Measurements from ENCODE around the gene CCDC178.
A peak's percentile ranks its signal among the peaks of the same experiment; 100 is the strongest.
"Not testable (repeated sequence)": the region's sequence is repeated elsewhere in the genome, so short reads cannot be mapped to it uniquely, and the experiment has no call there.

Gene CCDC178

DNA sequence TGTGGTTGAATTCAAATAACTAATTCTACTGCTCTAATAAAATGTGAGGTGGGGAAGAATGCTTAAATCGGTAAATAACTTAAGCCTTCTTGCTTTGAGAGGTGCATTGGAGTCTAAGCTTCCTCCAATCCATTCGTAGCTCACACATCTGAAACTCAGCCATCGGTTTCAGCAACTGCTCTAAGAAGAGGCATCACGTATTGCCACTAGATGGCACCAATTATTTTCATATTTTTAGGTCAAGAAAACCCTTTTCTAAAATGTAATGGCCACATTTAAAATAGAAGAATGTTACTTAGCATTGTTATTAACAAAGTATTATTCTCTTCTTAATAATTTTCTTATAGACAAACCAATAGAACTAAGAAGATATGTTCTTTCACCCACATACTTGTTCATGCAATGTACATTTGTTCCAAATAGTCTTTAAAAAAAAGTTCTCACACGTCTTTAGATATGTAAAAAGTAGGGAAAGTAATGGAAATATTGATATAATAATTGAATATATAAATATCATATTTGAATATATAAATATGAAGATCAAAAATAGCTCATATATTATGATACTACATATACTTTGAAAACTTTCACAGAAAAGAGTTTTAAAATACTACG is 229.8 kb downstream of the CCDC178 start:
- DNase-seq (ENCODE audit: low spot score), result peak; percentile 29

DNA sequence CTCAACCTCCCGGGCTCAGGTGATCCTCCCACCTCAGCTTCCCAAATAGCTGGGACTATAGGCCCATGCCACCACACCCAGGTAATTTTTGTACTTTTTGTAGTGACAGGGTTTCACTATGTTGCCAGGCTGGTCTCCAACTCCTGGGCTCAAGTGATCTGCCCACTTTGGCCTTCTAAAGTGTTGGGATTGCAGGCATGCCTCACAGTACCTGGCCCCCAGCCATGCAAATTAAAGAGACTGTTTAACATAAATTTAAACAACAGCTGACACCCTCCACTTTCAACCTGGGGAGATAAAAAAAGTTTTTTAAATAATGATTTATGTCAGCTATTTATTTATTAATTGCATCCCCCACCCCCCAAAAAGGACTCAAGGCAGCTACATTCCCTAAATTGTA is 234.7 kb downstream of the CCDC178 start:
- no peak for DNase-seq (ENCODE audit: low spot score)

DNA sequence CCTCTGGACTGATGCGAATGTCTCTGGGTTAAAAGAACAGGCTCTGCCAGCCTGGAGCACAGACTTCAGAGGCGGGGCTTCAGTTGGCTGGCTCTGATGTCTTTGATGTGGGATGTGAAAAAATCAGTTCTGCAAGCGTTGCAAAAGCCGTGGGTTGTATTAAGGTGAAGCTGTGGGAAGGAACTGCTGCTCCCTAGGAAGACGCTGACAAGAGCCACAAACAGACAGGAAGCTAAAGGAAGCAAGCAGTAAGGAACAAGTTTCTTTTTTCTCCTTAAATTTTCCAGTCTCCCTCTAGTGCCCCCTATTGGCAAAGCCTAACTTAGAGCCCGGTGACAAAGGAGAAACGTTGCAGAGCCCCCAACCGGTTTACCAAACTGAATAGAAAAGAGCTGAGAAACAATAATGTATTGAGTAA is 239.0 kb downstream of the CCDC178 start:
- DNase-seq (ENCODE audit: low spot score), result peak; percentile 53

DNA sequence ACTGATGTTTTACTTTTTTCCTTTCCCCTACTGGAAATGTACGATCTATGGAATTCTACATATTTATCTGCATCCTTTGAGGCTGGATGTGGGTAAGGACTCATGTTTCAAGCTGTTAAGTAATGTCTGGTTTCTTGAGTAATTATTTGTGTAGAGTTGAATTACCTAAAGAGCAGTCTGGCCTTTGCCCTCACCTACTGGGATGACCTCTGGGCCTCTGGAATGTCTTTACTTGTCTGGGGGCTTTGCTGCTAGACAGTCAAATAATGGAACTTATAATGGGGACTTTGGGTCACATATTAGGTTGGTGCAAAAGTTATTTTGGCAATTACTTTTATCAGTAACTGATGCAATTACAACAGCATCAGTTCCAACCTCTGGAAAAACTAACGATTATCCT is 244.7 kb downstream of the CCDC178 start:
- DNase-seq (ENCODE audit: low spot score), result peak; percentile 5

DNA sequence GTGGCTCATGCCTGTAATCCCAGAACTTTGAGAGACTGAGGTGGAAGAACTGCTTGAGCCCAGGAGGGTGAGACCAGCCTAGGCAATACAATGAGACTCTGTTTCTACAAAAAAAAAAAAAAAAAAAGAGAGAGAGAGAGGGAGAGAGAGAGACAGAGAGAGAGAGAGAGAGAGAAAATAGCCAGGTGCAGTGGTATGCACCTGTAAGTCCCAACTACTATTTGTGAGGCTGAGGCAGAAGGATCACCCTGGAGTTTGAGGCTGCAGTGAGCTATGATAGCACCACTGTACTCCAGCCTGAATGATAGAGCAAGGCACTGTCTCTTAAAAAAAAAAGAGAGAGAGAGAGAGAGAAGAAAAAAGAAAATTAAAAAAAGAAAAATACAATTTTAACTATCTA is 245.7 kb downstream of the CCDC178 start:
- DNase-seq (ENCODE audit: low spot score), result no peak

DNA sequence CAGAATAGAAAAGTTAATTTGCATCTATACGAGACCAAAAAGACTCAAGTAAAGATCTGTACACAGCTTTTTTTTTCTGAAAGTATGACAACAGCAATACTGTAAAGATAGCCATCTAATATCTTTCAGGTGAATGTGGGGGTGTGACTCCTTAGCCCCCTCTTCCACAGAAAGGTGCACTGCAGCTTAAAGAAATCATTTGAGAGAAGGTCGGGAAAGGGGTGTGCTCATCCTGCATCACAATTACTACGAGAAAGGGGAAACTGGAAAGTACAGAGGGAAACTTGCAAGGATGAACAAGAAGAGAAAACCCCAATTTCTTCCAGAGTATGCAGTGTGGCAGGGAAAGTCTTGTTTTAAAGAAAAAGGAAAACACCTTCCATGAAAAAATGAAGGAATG is 255.6 kb downstream of the CCDC178 start:
- DNase-seq (ENCODE audit: low spot score), result peak; percentile 39

DNA sequence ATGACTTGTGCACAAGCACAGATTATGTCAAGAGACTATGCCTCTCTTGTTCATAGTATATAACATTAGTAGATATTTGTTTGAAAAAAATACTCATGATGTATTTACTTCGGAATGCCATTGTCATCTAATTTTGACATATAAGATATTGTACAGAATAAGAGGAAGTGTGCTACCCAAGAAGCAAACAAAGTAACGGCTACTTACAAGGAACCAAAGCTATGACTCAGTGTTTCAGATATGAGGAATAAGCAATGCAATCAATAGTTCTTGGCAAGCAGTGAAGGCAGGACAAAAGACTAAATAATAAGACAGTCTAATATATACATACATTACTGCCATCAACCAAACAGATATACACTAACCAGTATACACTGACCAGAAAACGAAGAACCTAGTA is 256.3 kb downstream of the CCDC178 start:
- DNase-seq (ENCODE audit: low spot score), result no peak

DNA sequence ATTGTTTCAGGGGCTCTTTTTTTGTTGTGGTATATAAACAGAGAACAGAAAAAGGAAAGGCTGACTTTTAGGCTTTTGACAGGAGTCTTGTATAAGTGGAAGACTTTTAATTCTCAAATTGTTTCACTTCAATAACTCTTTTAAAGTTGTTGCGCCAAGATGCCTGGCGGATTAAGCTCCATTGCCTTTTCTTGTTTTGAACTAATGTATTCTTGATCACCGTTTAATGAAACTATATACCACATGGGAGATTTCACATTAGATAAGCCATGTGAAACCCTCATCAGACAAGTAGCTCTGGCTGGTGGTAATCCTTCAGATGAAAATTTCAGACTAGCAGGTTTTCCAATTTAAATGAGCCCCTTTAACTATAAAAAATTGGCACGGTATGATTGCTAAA is 257.4 kb downstream of the CCDC178 start:
- no peak for DNase-seq (ENCODE audit: low spot score)

DNA sequence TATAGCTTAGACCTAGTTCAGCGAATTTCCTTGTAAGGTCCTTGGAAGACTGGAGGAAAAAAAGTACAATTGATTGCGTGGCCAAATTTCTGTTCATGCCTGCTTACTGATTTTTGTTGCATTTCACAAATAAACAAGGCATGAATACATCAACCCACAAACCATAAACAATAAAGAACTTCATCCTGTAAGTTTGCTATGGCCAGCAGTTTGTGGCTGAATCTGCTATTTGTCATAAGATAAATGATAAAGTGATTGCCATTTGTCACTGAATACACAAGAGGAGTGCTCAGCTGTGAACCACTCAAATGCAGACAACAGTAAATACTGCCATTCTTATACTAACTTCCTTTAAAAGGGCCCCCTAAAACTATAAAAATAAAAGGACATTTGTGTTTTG is 259.5 kb downstream of the CCDC178 start:
- no peak for DNase-seq (ENCODE audit: low spot score)

DNA sequence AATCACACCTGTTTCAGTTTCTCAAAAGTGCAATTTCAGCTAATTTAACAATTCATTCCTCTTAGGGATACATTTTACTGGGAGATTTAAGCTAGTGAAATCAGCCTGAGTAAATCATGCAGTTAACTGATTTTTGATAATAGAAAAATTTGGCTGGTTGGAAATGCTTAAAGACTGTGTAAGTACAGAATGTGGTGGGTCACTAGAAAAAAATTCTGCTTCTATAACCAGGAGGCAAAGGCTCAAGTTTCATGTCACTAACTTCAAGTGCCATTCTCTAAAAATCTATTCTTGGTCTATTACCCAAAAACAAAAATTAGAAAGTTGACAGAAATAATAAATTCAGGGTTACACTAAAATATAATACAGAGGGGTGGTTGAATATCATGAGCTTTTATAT is 271.3 kb downstream of the CCDC178 start:
- no peak for DNase-seq (ENCODE audit: low spot score)

DNA sequence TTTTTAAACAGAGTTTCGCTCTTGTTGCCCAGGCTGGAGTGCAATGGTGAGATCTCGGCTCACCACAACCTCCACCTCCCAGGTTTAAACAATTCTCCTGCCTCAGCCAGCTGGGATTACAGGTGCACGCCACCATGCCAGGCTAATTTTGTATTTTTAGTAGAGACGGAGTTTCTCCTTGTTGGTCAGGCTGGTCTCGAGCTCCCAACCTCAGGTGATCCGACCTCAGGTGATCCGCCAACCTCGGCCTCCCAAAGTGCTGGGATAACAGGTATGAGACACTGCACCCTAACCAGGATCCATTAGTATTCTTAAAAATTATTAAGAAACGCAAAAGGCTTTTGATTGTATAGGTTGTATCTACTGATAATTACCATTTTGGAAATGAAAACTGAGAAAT is 276.4 kb downstream of the CCDC178 start:
- not testable (repeated sequence) for DNase-seq (ENCODE audit: low spot score)

DNA sequence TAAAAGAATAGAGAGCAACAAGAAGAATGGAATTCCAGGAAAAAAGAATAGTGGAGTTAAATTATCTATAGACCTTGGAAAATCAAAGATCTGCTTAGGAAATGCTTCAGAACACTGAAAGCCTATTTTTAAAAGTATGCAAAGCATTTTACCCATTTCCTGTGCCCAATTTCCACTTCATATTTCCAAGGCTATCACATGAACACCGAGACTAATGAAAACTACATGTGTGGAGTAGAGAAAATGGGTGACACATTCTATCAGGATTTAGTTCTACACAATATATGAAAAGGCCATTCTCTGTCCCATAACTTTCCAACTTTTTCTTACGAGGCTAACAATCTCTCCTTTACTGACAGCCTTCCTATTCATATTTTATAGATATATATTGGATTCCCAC is 279.4 kb downstream of the CCDC178 start:
- no peak for DNase-seq (ENCODE audit: low spot score)

DNA sequence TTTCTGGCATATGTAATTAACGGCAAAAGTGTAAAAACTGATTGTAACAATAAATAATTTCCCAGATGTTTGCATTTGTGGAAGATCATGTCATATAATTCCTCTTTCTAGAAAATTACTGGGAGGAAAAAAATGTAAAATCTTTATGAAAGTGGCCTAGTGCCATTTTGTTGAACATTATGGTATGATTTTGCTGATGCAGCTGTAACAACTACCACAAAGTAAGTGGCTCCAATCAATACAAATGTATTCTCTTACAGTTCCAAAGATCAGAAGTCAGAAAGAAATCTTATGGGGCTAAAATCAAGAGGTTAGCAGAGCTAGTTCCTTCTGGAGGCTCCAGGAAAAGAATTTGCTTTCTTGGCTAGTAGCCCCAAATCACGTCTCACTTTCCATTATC is 281.4 kb downstream of the CCDC178 start:
- DNase-seq (ENCODE audit: low spot score), result no peak

DNA sequence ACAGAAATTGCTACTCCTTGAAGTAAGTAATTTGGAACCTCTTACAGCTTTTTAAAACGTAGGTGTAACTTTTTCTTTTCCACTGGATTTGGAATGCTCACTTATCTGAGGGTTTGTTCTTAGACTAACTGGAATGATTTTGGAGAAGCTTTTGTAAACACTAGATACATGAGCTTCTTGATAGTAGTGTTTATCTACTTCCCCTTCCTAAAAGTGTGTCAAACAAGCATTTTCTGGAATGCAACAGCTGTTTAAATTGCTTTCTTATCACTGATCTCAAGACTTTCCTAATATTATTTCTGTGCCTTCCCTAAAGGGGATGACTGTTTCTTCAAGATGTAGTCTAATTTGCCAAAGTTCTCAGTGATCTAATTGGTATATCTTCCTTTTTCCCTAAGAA is 282.6 kb downstream of the CCDC178 start:
- DNase-seq (ENCODE audit: low spot score), result no peak

DNA sequence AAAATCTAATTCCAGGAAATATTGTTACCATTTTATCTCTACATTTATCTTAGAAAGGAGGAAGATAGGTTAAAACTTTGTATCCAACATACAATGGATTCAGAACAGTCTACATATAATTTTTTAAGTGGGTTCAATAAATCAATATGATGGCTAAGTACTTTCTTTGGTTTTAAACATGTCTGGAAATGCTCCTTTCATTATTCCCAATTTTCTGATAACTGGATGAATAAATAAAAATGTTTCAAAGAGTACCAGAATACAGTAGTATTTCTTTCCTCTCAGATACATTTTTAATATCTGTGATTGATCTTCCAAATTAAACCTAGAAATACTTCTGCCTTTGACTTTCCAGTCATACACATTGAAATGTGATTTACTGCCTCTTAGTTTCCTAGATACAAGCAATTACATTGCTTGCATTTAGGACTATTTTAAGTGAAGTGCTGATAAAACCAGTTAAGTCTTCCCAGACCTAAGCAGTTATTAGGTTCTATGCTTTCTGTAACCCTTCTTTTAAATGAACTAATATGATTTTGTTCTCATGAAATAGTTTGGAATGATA is 283.5 kb downstream of the CCDC178 start:
- DNase-seq (ENCODE audit: low spot score), result no peak

DNA sequence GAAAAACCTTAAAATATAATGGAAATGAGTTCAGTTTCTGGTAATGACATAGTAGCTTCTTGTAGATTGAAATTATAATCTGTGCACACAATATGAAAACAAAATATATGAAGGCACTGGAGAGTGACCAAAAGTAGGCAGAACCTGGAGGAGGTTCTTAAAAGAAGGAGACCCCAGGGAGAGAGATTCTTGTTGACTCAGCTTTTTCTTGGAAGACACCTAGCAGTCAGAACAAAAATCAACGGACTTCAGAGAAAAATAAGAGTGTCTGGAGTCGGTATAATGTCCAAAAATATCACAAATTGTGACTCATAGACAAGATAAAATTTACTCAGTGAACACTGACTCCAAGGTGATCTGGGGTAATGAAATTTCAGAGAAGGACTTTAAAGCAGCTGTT is 286.5 kb downstream of the CCDC178 start:
- no peak for DNase-seq (ENCODE audit: low spot score)

DNA sequence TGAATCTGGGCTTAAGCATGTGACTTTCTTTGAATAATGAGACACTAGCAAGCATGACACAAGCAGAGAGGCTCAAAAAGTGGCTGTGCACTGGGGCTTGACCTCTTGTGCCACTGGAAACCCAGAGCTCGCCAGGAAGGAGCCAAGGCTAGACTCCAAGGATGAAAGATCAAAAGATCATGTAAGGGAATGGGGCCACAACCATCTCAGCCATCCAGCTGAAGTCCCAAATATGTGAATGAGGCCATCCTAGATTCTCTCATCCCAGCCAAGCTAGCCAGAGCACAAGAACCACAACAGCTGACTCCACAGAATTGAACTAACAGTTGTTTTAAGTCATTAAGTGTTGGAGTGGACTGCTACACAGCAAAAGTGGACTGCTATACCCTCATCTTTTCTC is 288.1 kb downstream of the CCDC178 start:
- no peak for DNase-seq (ENCODE audit: low spot score)

DNA sequence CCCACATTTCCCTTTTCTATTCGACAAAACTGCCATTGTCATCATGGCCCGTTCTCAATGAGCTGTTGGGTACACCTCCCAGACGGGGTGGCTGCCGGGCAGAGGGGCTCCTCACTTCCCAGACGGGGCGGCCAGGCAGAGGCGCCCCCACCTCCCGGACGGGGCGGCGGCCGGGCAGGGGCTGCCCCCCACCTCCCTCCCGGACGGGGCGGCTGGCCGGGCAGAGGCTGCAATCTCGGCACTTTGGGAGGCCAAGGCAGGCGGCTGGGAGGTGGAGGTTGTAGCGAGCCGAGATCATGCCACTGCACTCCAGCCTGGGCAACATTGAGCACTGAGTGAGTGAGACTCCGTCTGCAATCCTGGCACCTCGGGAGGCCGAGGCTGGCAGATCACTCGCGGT is 292.7 kb downstream of the CCDC178 start:
- not testable (repeated sequence) for DNase-seq (ENCODE audit: low spot score)

DNA sequence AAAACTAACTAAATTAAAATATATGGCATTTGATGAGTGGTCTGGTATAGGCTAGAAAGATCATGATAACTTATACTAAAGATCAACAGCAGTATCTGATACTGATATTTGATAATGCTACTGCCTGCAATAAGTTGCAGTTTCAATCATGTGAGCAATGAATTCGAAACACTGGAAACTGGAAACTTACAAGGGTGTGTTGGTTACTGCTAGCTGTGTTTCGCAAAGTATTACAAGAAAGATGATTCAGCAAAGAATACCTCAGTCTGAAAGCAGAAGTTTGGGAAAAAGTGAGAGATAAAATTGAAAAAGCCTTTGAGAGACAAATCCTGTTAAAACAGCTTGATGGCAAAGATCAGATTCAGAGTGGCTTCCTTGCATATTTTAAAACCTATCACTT is 294.5 kb downstream of the CCDC178 start:
- no peak for DNase-seq (ENCODE audit: low spot score)

DNA sequence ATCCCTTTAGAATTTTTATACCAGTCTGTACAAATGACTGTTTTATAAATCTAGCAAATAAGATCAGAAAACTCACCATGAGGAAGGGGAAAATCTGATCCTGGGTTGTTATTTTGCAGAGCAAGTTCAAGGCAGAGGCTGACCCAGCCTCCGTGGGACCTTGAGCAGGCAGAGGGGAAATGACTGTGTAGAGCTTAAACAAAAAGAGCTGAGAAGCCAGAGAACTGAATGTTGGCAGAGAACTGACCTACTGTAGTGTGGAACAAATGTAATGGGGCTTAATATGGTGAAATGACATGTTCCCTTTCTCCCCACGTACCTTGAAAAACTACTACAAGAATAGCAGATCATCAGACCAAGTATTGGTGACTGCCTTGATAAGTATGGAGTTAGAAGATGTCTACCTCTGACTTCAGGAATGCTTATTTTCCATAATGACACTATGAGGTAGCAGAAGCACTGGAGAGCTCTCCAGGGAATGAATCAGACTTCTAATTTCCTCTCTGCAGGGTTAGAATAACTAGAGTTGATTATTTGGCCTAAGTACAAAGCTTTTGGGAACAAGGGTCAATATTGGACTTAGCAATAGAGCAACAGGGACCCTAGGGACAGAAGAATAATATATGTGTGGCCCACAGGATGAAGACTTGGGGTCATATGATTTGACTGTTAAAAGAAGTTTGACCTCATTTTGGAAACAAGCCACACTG is 304.4 kb downstream of the CCDC178 start:
- no peak for DNase-seq (ENCODE audit: low spot score)

DNA sequence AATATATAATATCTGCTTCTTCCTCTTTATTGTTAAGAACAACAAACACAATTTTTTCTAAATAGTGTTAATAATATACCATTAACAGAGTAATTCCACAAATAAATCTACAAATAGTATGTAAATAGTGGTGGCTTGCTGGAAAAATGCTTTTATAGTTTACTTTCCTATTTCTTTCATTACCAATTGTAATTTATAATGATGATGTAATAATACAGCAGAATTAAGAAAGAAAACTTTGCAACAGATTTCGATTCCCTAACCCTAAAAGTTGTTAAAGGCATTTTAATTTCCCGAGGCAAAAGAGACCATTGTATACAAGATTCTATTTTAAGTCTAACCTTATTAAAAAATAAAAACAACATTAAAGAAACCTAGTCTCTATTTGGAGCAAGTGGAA is 307.9 kb downstream of the CCDC178 start:
- no peak for DNase-seq (ENCODE audit: low spot score)

DNA sequence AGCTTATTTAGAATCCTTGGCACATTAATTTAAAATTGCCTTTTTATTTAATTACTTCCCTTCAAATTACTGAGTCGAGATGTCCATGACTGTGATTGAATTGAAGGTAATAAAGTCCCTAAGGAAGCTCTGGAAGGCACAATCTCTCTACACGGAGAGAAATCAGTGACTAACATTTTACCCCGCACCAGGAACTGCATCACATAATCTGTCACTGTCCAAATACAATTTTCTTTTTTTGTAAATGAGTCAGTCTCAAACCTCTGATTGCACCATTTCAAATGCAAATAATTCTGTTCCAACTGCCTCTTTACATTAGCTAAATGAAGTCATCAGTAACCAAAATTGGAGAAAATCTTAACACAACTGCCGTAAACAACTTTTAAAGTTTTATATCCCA is 311.9 kb downstream of the CCDC178 start:
- DNase-seq (ENCODE audit: low spot score), result no peak

DNA sequence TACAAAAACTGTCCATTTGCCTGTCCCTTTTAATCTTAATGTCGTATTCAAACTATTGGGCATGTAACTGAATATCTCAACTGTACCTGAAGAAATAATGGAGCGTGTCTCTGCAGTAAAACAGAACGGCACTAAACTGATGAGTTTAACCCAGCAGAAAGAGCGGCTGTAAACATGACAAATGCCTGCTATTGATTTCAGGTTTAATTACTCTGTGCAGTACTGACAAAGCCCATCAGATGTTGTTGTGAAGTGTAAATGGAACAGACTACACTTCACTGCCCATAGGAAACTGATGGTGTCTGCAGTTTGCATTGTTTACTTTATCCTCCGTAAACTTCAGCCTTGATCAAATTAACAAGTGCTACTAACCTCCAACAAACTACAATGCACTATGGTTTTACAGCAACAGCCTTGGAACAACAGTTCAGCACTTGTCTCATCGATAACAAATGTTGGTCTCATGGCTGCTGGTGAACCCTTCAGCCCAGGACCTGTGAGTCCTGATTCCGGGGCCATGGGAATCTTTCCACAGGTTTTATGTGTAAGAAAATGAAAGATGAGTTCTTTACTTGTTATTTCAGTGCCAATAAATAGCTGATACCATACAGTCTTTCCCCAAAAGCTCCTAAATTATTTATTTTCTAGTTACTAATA is 316.5 kb downstream of the CCDC178 start:
- no peak for DNase-seq (ENCODE audit: low spot score)
